GM06990 (cell line): ENCODE data around the gene PGLYRP1.

Source experiments
- DNase-seq: peaks from one replicate; pipeline ENCODE4 v3.0.0-alpha.2; 2011; ENCODE audit not compliant: insufficient read length; ENCODE audit errors: extremely low read depth
- H3K27me3 ChIP-seq: replicated peaks from 2 replicates; pipeline ENCODE4 v1.6.0; 2011; ENCODE audit warnings: low read length; ENCODE audit not compliant: control insufficient read depth, insufficient read depth
- H3K36me3 ChIP-seq: 2 replicates; pipeline ENCODE4 v1.5.1; 2011; ENCODE audit warnings: low read length; ENCODE audit not compliant: control insufficient read depth, insufficient read depth
- H3K4me3 ChIP-seq: replicated peaks from 2 replicates; pipeline ENCODE4 v1.5.1; 2011; ENCODE audit warnings: low read depth, mild to moderate bottlenecking, control low read depth, low read length
- CTCF ChIP-seq: IDR thresholded peaks from 2 replicates; pipeline ENCODE4 v1.5.1; 2011; ENCODE audit warnings: low read length, control low read depth, mild to moderate bottlenecking, inconsistent platforms; ENCODE audit not compliant: insufficient read depth, poor library complexity, severe bottlenecking

Gene PGLYRP1

GRCh38 chr19:45971260-45971902 lies 51.5 kb downstream of the PGLYRP1 start:
- Histone ChIP-seq H3K4me3 (no peak overlapping the region), H3K36me3 (no peaks in the 10 kb centered on the region), H3K27me3 (peaks cover 4% of the 10 kb centered on the region)
- no peak for TF ChIP-seq CTCF
- no peak for DNase-seq

GRCh38 chr19:45969676-45970075 lies 53.2 kb downstream of the PGLYRP1 start:
- H3K4me3 ChIP-seq = no peak overlapping the region
- DNase-seq = no peak
- H3K36me3 ChIP-seq = no peaks in the 10 kb centered on the region
- peaks cover 4% of the 10 kb centered on the region for H3K27me3 ChIP-seq
- no peak for TF ChIP-seq CTCF
